Gastrocnemius medialis (tissue), 4 donors: ENCODE data around the gene SYNRG. TPM values are rescaled to one million over a fixed set of nuclear protein-coding genes. Genes with fewer than 3 reads are reported as not detected.

ENCODE experiments used
- ATAC-seq, 2 donors: fragments of 150-250 bp; one replicate each; pipeline ENCODE4 v1.9.1; 2016
- DNase-seq, 2 donors: peaks; one replicate each; pipeline ENCODE4 v3.0.0-alpha.2; 2019
- H3K27ac ChIP-seq, 4 donors: fragments of 200-600 bp; sonication (generic); 1 replicate in 1 of 4; 2 replicates in 3 of 4; pipeline ENCODE4 v1.5.1; 2016 to 2018; ENCODE audit warnings: mild to moderate bottlenecking in 2 of 4, moderate library complexity in 1 of 4
- H3K27me3 ChIP-seq, 3 donors: fragments of 200-600 bp; sonication (generic) in 2 of 3; 1 replicate in 1 of 3; 2 replicates in 2 of 3; pipeline versions ENCODE4 v1.5.1 to v1.6.0; 2016 to 2019; ENCODE audit warnings: mild to moderate bottlenecking in 1 of 3, moderate library complexity in 1 of 3
- H3K36me3 ChIP-seq, 2 donors: fragments of 200-600 bp; sonication (generic) in 1 of 2; one replicate each; pipeline ENCODE4 v1.5.1; 2017 to 2018
- H3K4me1 ChIP-seq, 2 donors: fragments of 200-600 bp; sonication (generic) in 1 of 2; one replicate each; pipeline ENCODE4 v1.5.1; 2016 to 2017; ENCODE audit warnings: mild to moderate bottlenecking in 2 of 2
- H3K4me3 ChIP-seq, 4 donors: fragments of 200-600 bp; sonication (generic) in 3 of 4; 1 replicate in 1 of 4; 2 replicates in 3 of 4; pipeline ENCODE4 v1.5.1; 2016 to 2019; ENCODE audit warnings: mild to moderate bottlenecking in 2 of 4
- H3K9me3 ChIP-seq, 3 donors: fragments of 200-600 bp; sonication (generic) in 2 of 3; 1 replicate in 1 of 3; 2 replicates in 2 of 3; pipeline ENCODE4 v1.5.1; 2016 to 2019
- CTCF ChIP-seq, 5 experiments: fragments of 450-650 bp in 3 of 5; fragments of 200-600 bp in 2 of 5; sonication (generic) in 2 of 5; IDR thresholded peaks in 4 of 5; conservative IDR thresholded peaks in 1 of 5; 1 replicate in 4 of 5; 2 replicates in 1 of 5; pipeline ENCODE4 v1.5.1; 2016 to 2019; ENCODE audit warnings: antibody characterized with exemption in 5 of 5, mild to moderate bottlenecking in 3 of 5, moderate library complexity in 3 of 5
- POLR2A ChIP-seq, 2 donors: fragments of 450-650 bp; IDR thresholded peaks; one replicate each; pipeline ENCODE4 v1.6.1; 2017; ENCODE audit warnings: antibody characterized with exemption in 2 of 2, mild to moderate bottlenecking in 2 of 2, moderate library complexity in 2 of 2
- in situ Hi-C, 4 donors: fragments of 200-750 bp; cut with MboI; loops; one replicate each; pipeline versions ENCODE4 v1.15.0 to v1.8.0; 2017; ENCODE audit warnings: low sequenced_read_pairs in 4 of 4
- intact Hi-C: fragments of 100-400 bp; cut with DNase I; formaldehyde crosslinking; loops from one replicate; pipeline ENCODE4 v1.15.1; 2023; ENCODE audit warnings: low total_unique reads
- total RNA-seq, 4 donors: library from RNA; depleted of rRNA; stranded (reverse); fragments of >200 nt; gene quantifications; one replicate each; pipeline versions ENCODE4 v1.1.0 to v1.2.3, GENCODE V29; 2016

SYNRG gene
- total RNA-seq, 4 donors from 2014 or later: 16.0 to 25.0 (median 21.9) TPM

GRCh38 chr17:37567137-37567536 is 42.1 kb downstream of the SYNRG start:
- ATAC-seq (no peak), DNase-seq (no peak)
- TF ChIP-seq CTCF (IDR thresholded peaks at IDR 0.05 in 4 of 5, conservative IDR thresholded peaks at IDR 0.05 in 1 of 5) (no peak), POLR2A (IDR thresholded peaks at IDR 0.05) (no peak)
- in situ Hi-C loops (no loop called here), intact Hi-C loops (no loop called here)
- Histone ChIP-seq H3K4me3 (no peak overlapping the region), H3K36me3 (peaks cover 7 to 73% of the 10 kb centered on the region in 2 donors), H3K9me3 (no peaks in the 10 kb centered on the region), H3K27me3 (no peaks in the 10 kb centered on the region), H3K27ac (no peak overlapping the region), H3K4me1 (no peaks in the 10 kb centered on the region)

GRCh38 chr17:37564252-37564651 is 45.0 kb downstream of the SYNRG start:
- intact Hi-C loops: no loop called here
- in situ Hi-C loops: no loop called here
- no peak for ATAC-seq
- Histone ChIP-seq H3K27ac (no peak overlapping the region), H3K4me1 (no peaks in the 10 kb centered on the region), H3K9me3 (no peaks in the 10 kb centered on the region), H3K36me3 (peaks cover 5 to 74% of the 10 kb centered on the region in 2 donors), H3K4me3 (no peak overlapping the region), H3K27me3 (no peaks in the 10 kb centered on the region)
- TF ChIP-seq CTCF (IDR thresholded peaks at IDR 0.05 in 4 of 5, conservative IDR thresholded peaks at IDR 0.05 in 1 of 5): no peak
- TF ChIP-seq POLR2A (IDR thresholded peaks at IDR 0.05): no peak
- no peak for DNase-seq

- no peak overlapping the region for H3K27ac ChIP-seq
- no peak for ATAC-seq
- H3K9me3 ChIP-seq: no peaks in the 10 kb centered on the region
- intact Hi-C loops (no loop called here), in situ Hi-C loops (no loop called here)
- TF ChIP-seq CTCF (IDR thresholded peaks at IDR 0.05 in 4 of 5, conservative IDR thresholded peaks at IDR 0.05 in 1 of 5) (no peak), POLR2A (IDR thresholded peaks at IDR 0.05) (no peak)
- no peak for DNase-seq
- peaks cover 5 to 76% of the 10 kb centered on the region in 2 donors for H3K36me3 ChIP-seq
- H3K27me3 ChIP-seq: no peaks in the 10 kb centered on the region
- H3K4me1 ChIP-seq: no peaks in the 10 kb centered on the region
- H3K4me3 ChIP-seq: no peak overlapping the region
Measured at GRCh38 chr17:37562016-37562745, 47.0 kb downstream of the SYNRG start.

GRCh38 chr17:37558299-37558698 is 50.9 kb downstream of the SYNRG start:
- Histone ChIP-seq H3K4me3 (no peak overlapping the region), H3K4me1 (peaks cover 0 to 4% of the 10 kb centered on the region in 2 donors), H3K9me3 (no peaks in the 10 kb centered on the region), H3K36me3 (peaks cover 0 to 57% of the 10 kb centered on the region in 2 donors), H3K27ac (no peak overlapping the region), H3K27me3 (no peaks in the 10 kb centered on the region)
- intact Hi-C loops: no loop called here
- ATAC-seq: no peak
- no peak for DNase-seq
- TF ChIP-seq POLR2A (IDR thresholded peaks at IDR 0.05) (no peak), CTCF (IDR thresholded peaks at IDR 0.05 in 4 of 5, conservative IDR thresholded peaks at IDR 0.05 in 1 of 5) (no peak)
- in situ Hi-C loops: no loop called here
